Astrocyte (in vitro differentiated cells and primary cell): ENCODE results near the gene FES. TPM values are rescaled to one million over a fixed set of nuclear protein-coding genes. Genes with fewer than 3 reads are reported as not detected.

ENCODE experiments used
- DNase-seq: peaks from one replicate; pipeline ENCODE4 v3.0.0-alpha.2; 2010; ENCODE audit warnings: low read depth
- FAIRE-seq: peaks from 2 replicates; lab custom pipeline; 2011; peaks lifted over from hg19 to GRCh38; lab: Jason Lieb, UNC
- H2AFZ ChIP-seq: 2 replicates; pipeline ENCODE4 v1.6.0; 2012; ENCODE audit warnings: low read depth, low read length, inconsistent platforms
- H3K27ac ChIP-seq: 2 replicates; pipeline ENCODE4 v1.5.1; 2011; ENCODE audit warnings: low read depth, low read length, inconsistent platforms
- H3K27me3 ChIP-seq: 2 replicates; pipeline ENCODE4 v1.6.0; 2011; ENCODE audit warnings: low read length, inconsistent platforms; ENCODE audit not compliant: insufficient read depth
- H3K36me3 ChIP-seq: 2 replicates; pipeline ENCODE4 v1.5.1; 2011; ENCODE audit warnings: low read length, inconsistent platforms; ENCODE audit not compliant: insufficient read depth
- H3K4me1 ChIP-seq: 2 replicates; pipeline ENCODE4 v1.5.1; 2011; ENCODE audit warnings: low read length, inconsistent platforms; ENCODE audit not compliant: insufficient read depth
- H3K4me2 ChIP-seq: 2 replicates; pipeline ENCODE4 v1.6.0; 2012; ENCODE audit warnings: low read length, inconsistent platforms
- H3K4me3 ChIP-seq: 2 replicates; pipeline ENCODE4 v1.5.1; 2011; ENCODE audit warnings: low read depth, mild to moderate bottlenecking, low read length, inconsistent platforms; ENCODE audit not compliant: insufficient read depth
- H3K79me2 ChIP-seq: 2 replicates; pipeline ENCODE4 v1.6.0; 2012; ENCODE audit warnings: mild to moderate bottlenecking, low read length, inconsistent platforms; ENCODE audit not compliant: insufficient read depth
- H3K9ac ChIP-seq: 2 replicates; pipeline ENCODE4 v1.6.0; 2012; ENCODE audit warnings: mild to moderate bottlenecking, low read length, inconsistent platforms
- H3K9me3 ChIP-seq: 2 replicates; pipeline ENCODE4 v1.5.1; 2012; ENCODE audit warnings: low read depth, mild to moderate bottlenecking, low read length, inconsistent platforms; ENCODE audit not compliant: insufficient read depth
- H4K20me1 ChIP-seq: 2 replicates; pipeline ENCODE4 v1.6.0; 2012; ENCODE audit warnings: low read length, inconsistent platforms; ENCODE audit not compliant: insufficient read depth
- H3K27ac Mint-ChIP-seq: one replicate; pipeline ENCODE4 v1.8.0; 2021; ENCODE audit warnings: mild to moderate bottlenecking, mixed read lengths; ENCODE audit not compliant: unreplicated experiment
- H3K27me3 Mint-ChIP-seq: one replicate; pipeline ENCODE4 v1.8.0; 2021; ENCODE audit warnings: low read depth, mixed read lengths; ENCODE audit not compliant: unreplicated experiment
- H3K36me3 Mint-ChIP-seq: one replicate; pipeline ENCODE4 v1.8.0; 2021; ENCODE audit warnings: low read depth, mixed read lengths; ENCODE audit not compliant: unreplicated experiment
- H3K4me1 Mint-ChIP-seq: one replicate; pipeline ENCODE4 v1.8.0; 2021; ENCODE audit warnings: low read depth, mixed read lengths; ENCODE audit not compliant: unreplicated experiment
- H3K4me3 Mint-ChIP-seq: one replicate; pipeline ENCODE4 v1.8.0; 2021; ENCODE audit warnings: mild to moderate bottlenecking, moderate library complexity, mixed read lengths; ENCODE audit not compliant: unreplicated experiment
- H3K9me3 Mint-ChIP-seq: one replicate; pipeline ENCODE4 v1.8.0; 2021; ENCODE audit warnings: mild to moderate bottlenecking, mixed read lengths; ENCODE audit not compliant: unreplicated experiment
- CTCF ChIP-seq: IDR thresholded peaks from 2 replicates; pipeline ENCODE4 v1.5.1; 2011; ENCODE audit warnings: low read depth, mild to moderate bottlenecking, inconsistent platforms, low read length, moderate library complexity; ENCODE audit not compliant: insufficient read depth
- EZH2 ChIP-seq: IDR thresholded peaks from 2 replicates; pipeline ENCODE4 v1.6.1; 2012; ENCODE audit warnings: mild to moderate bottlenecking, low read length, inconsistent platforms; ENCODE audit not compliant: insufficient read depth
- total RNA-seq: library from RNA; stranded (reverse); gene quantifications from 2 replicates; pipeline ENCODE4 v1.2.1, GENCODE V29; 2021

FES gene
- total RNA-seq, 1 donor from 2014 or later, result 7.2 TPM

GRCh38 chr15:90877996-90878395, 6.3 kb upstream of the FES start:
- H3K27ac Mint-ChIP-seq, result no peak overlapping the region
- DNase-seq (no peak), FAIRE-seq (no peak)
- H3K36me3 Mint-ChIP-seq, result peaks cover 15% of the 10 kb centered on the region
- no peaks in the 10 kb centered on the region for H3K27me3 Mint-ChIP-seq
- no peak for TF ChIP-seq EZH2
- no peak for TF ChIP-seq CTCF
- no peak overlapping the region for H3K27ac ChIP-seq
- peaks cover 37% of the 10 kb centered on the region for H4K20me1 ChIP-seq
- no peaks in the 10 kb centered on the region for H3K9me3 Mint-ChIP-seq
- H2AFZ ChIP-seq, result no peak overlapping the region
- H3K79me2 ChIP-seq, result peaks cover 31% of the 10 kb centered on the region
- H3K27me3 ChIP-seq, result no peaks in the 10 kb centered on the region
- no peaks in the 10 kb centered on the region for H3K9me3 ChIP-seq
- peaks cover 18% of the 10 kb centered on the region for H3K36me3 ChIP-seq
- H3K4me3 Mint-ChIP-seq, result no peak overlapping the region
- peaks cover 10% of the 10 kb centered on the region for H3K4me1 Mint-ChIP-seq
- no peak overlapping the region for H3K9ac ChIP-seq
- no peak overlapping the region for H3K4me2 ChIP-seq
- peaks cover 16% of the 10 kb centered on the region for H3K4me1 ChIP-seq
- H3K4me3 ChIP-seq, result no peak overlapping the region

GRCh38 chr15:90878660-90879059, 5.6 kb upstream of the FES start:
- Mint-ChIP-seq H3K9me3 (no peaks in the 10 kb centered on the region), H3K36me3 (peaks cover 15% of the 10 kb centered on the region), H3K27me3 (no peaks in the 10 kb centered on the region), H3K4me1 (peaks cover 6% of the 10 kb centered on the region), H3K27ac (no peak overlapping the region), H3K4me3 (no peak overlapping the region)
- Histone ChIP-seq H3K4me1 (peaks cover 11% of the 10 kb centered on the region), H3K36me3 (peaks cover 18% of the 10 kb centered on the region), H3K9ac (no peak overlapping the region), H3K79me2 (peaks cover 25% of the 10 kb centered on the region), H3K27ac (no peak overlapping the region), H3K9me3 (no peaks in the 10 kb centered on the region), H3K27me3 (no peaks in the 10 kb centered on the region), H4K20me1 (peaks cover 35% of the 10 kb centered on the region), H3K4me2 (no peak overlapping the region), H2AFZ (no peak overlapping the region), H3K4me3 (no peak overlapping the region)
- TF ChIP-seq CTCF (no peak), EZH2 (no peak)
- no peak for FAIRE-seq
- no peak for DNase-seq

GRCh38 chr15:90879730-90880366, 4.5 kb upstream of the FES start:
- TF ChIP-seq EZH2 (no peak), CTCF (no peak)
- Mint-ChIP-seq H3K4me3 (no peak overlapping the region), H3K27ac (no peak overlapping the region), H3K9me3 (no peaks in the 10 kb centered on the region), H3K27me3 (no peaks in the 10 kb centered on the region), H3K36me3 (peaks cover 15% of the 10 kb centered on the region), H3K4me1 (peaks cover 2% of the 10 kb centered on the region)
- H3K4me3 ChIP-seq, result no peak overlapping the region
- H3K27me3 ChIP-seq, result no peaks in the 10 kb centered on the region
- no peak for FAIRE-seq
- no peak overlapping the region for H3K27ac ChIP-seq
- H3K79me2 ChIP-seq, result peaks cover 13% of the 10 kb centered on the region
- H3K4me2 ChIP-seq, result no peak overlapping the region
- no peaks in the 10 kb centered on the region for H3K9me3 ChIP-seq
- DNase-seq, result no peak
- H2AFZ ChIP-seq, result no peak overlapping the region
- peaks cover 12% of the 10 kb centered on the region for H3K4me1 ChIP-seq
- no peak overlapping the region for H3K9ac ChIP-seq
- H3K36me3 ChIP-seq, result peaks cover 18% of the 10 kb centered on the region
- peaks cover 25% of the 10 kb centered on the region for H4K20me1 ChIP-seq
